HG02885 (cell line): ENCODE measurements around the gene CFAP57.
A peak's percentile ranks its signal among the peaks of the same experiment; 100 is the strongest.
"Not testable (repeated sequence)": the region's sequence is repeated elsewhere in the genome, so short reads cannot be mapped to it uniquely, and the experiment has no call there.

Source experiments
- ATAC-seq: cut with Tn5 transposase; IDR thresholded peaks from one replicate; pipeline ENCODE4 v1.9.1; 2021; ENCODE audit warnings: mild to moderate bottlenecking; ENCODE audit not compliant: unreplicated experiment, poor library complexity

CFAP57 gene

DNA sequence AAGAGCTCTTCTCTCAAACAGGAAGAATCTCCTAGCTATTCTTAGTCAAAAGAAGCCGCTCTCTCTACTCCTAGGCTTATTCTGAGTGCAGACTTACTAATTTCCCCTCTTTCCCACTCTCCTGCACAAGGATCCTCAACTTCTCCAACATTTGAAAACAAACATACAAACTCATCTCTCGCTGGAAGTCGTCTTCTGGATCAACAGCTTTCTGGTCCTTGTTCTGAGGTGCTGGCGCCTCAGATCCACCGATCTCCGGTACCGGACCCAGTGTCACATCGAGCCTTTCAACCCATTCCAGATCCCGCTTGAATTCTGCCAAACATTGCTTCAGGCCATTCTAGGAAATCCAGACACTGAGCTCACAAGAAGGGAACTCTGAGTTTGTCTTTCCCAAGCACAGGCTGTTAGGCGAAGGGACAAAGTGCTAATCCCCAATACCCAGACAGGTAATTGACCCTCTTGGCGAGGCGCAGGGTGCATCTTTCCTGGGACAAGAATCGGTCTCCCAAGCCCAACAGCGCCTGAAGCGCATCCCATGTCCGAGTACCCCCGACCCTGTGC lies 736 bp upstream of the CFAP57 start:
- no peak for ATAC-seq

GRCh38 chr1:43172527-43172972 lies 420 bp downstream of the CFAP57 start:
- peak; percentile 53 for ATAC-seq

GRCh38 chr1:43174873-43175272 lies 2.7 kb downstream of the CFAP57 start:
- ATAC-seq: no peak

DNA sequence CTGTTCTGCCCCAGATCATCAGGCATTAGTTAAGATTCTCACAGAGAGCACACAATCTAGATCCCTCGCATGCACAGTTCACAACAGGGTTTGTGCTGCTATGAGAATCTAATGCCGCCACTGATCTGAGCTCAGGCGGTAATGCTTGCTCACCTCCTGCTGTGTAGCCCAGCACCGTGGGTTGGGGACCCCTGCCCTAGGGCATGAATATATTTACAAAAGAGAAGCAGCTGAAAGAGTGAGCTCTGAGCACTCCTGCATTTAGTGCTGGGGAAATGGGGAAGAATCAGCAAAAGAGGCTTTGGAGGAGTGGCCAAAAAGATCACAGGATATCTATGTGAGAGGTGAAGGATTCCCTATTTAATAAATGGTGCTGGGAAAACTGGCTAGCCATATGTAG lies 5.6 kb downstream of the CFAP57 start:
- no peak for ATAC-seq

DNA sequence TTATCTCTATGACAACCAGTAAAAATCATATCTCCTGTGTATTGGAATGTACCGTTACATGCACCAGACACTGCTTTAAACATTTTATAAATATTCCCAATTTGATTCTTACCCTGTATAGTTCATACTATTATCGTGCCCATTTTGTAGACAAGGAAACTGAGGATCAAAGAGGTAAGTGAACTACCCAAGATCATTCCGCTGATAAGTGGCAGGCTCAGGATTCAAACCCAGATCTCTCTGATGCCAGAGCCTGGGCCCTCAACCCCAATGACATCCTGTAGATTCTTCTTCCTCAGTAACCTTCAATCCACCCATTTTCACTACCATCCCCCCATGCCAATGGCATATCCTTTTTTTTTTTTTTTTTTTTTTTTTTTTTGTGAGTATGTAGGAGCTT lies 12.3 kb downstream of the CFAP57 start:
- ATAC-seq: no peak

GRCh38 chr1:43184995-43185394 lies 12.9 kb downstream of the CFAP57 start:
- ATAC-seq: no peak

DNA sequence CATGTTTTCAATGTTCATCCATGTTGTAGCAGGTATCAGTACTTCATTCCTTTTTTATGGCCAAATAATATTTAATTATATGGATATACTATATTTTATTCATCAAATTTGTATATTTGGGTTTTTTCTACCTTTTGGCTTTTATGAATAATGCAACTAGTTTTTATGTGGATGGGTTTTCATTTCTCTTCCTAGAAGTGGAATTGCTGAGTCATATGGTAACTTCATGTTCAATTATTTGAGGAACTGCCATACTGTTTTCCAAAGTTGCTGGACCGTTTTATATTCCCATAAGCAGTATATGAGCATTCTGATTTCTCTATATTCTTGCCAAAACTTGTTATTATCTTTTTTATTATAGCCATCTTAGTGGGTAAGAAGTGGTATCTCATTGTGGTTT lies 16.0 kb downstream of the CFAP57 start:
- ATAC-seq: no peak

DNA sequence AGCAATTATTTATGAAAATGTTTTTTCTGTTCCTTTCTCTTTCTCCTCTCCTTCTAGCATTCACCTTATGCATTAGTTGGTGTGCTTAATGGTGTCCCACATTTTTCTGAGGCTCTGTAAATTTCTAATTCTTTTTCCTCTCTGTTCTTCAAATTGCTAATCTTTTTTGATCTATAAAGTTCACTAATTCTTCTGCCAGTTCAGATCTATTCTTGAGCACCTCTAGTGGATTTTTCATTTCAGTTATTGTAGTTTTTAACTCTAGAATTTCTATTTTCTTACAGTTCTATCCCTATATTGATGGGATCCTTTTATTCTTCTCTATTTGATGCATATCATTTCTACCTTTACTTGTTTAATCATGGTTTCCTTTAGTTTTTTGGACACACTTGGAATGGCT lies 22.4 kb downstream of the CFAP57 start:
- ATAC-seq: no peak

DNA sequence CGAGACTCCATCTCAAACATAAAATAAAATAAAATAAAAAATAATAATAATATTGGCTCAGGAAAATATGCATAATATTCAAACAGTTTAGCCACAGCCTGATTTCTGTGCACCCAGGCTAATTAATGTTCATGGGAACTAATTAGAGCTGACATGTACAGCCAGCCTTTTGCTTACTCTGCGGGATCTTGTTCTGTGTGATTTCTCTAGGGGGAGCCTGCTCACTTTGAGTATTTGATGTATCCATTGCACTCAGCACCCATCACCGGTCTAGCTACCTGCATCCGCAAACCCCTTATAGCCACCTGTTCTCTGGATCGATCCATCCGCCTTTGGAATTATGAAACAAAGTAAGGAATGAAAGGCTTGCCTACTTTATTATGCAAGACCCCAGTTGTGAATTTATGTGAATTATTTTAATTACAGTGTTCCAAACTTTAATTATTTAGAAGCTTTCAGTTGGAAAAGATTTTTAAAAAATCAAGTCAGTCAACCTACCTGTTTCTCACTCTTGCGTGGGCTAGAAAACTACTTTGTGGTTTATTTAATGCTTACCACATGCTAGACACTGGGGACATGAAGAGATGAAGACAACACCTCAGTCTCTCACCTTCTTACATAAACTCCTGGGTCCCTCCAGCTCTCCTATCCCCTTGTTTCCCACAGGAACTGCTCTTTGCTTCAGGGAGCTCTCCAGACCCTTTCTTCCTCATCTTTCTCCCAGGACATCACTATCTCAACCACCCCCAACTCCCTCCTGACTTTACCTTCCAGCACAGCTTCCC lies 25.4 kb downstream of the CFAP57 start:
- ATAC-seq: no peak

GRCh38 chr1:43199093-43199726 lies 27.1 kb downstream of the CFAP57 start:
- ATAC-seq: peak; percentile 46

- no peak for ATAC-seq
Measured at GRCh38 chr1:43203859-43204258, 31.7 kb downstream of the CFAP57 start.

GRCh38 chr1:43204394-43204793 lies 32.3 kb downstream of the CFAP57 start:
- no peak for ATAC-seq

GRCh38 chr1:43205671-43206070 lies 33.5 kb downstream of the CFAP57 start:
- no peak for ATAC-seq

GRCh38 chr1:43206600-43207228 lies 34.6 kb downstream of the CFAP57 start:
- no peak for ATAC-seq

GRCh38 chr1:43207229-43207853 lies 35.2 kb downstream of the CFAP57 start:
- no peak for ATAC-seq

- not testable (repeated sequence) for ATAC-seq
Measured at GRCh38 chr1:43208277-43208676, 36.1 kb downstream of the CFAP57 start.

DNA sequence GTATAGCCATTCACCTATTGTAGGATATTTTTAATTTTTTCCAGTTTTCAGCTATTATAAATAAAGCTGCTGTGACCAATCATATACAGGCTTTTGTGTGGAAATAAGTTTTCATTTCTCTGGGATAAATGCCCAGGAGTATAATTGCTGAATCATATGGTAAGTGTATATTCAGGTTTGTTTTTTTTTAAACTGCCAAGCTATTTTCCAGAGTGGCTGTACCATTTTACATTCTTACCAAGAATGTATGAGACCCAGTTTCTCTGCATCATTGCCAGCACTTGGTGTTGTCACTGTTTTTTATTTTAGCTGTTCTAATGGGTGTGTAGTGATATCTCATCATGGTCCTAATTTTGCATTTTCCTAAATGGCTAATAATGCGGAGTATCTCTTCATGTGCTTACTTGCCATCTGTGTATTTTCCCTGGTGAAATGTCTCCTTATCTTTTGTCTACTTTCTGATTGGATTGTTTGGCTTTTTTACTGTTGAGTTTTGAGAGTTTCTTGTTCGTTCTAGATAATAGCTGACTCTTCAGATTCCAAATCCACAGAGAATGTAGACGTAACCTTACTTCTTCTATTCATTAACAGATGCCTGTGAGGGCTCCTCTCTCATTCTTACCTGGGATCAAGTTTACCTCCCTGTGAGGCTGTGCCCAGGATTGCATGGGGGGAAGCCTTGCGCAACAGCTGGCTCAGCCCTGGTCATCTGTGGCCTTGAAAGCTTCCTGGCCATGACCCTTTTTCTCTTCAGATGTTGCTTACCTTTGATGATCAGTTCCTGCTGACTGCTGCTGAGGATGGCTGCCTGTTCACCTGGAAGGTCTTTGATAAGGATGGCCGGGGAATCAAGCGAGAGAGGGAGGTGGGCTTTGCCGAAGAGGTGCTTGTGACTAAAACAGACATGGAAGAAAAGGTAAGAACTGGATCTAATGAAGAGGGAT lies 42.6 kb downstream of the CFAP57 start:
- ATAC-seq: no peak

DNA sequence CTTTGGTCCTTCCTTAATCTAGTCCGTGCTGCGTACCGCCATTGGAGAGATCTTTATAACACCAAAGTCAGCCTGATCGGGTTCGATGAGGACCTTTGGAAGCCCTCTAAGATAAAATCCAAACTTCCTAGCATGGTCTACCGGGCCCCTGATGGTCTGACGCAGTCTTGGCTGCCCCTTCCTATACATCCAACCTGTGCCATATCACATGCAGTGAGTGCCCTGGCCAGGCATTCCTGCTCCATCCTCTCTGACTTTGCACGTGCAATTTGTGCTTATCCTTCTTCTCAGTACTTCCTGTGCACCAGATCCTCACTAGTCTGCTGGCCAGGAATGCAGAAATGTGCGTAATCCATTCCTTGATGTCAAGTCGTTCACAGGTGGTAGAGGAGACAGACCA lies 45.6 kb downstream of the CFAP57 start:
- no peak for ATAC-seq

GRCh38 chr1:43220905-43221778 lies 49.0 kb downstream of the CFAP57 start:
- ATAC-seq: peak; percentile 71
